MCF 10A (cell line): ENCODE measurements around the gene OCEL1. TPM values are rescaled to one million over a fixed set of nuclear protein-coding genes. Genes with fewer than 3 reads are reported as not detected.

ENCODE experiments used
- BruUV-seq: library from RNA; stranded (reverse); fragments of 400-500 nt; replicated peaks from 2 replicates; lab custom pipeline; 2021; lab: Mats Ljungman, UMichigan
- CTCF ChIA-PET: fragments of 300-600 bp; sonication (Branson Sonifier 250); formaldehyde crosslinking; extraction: SDS; loops from one replicate; lab custom pipeline; 2021; ENCODE audit warnings: antibody characterized with exemption, inconsistent platforms; lab: Yijun Ruan, JAX
- POLR2A ChIA-PET: fragments of 300-600, 350-650 bp; sonication (Branson Sonifier 250); formaldehyde crosslinking; extraction: SDS; loops from one replicate; lab custom pipeline; 2020; ENCODE audit warnings: antibody characterized with exemption, inconsistent platforms; lab: Yijun Ruan, JAX
- DNase-seq: peaks from one replicate; pipeline ENCODE4 v3.0.0-alpha.2; 2018; ENCODE audit not compliant: unreplicated experiment
- H3K27ac Mint-ChIP-seq: one replicate; pipeline ENCODE4 v1.8.0; 2022; ENCODE audit warnings: mild to moderate bottlenecking, low read depth, mixed read lengths; ENCODE audit not compliant: unreplicated experiment
- H3K27me3 Mint-ChIP-seq: one replicate; pipeline ENCODE4 v1.8.0; 2022; ENCODE audit warnings: mixed read lengths; ENCODE audit not compliant: insufficient read depth, unreplicated experiment
- H3K36me3 Mint-ChIP-seq: one replicate; pipeline ENCODE4 v1.8.0; 2022; ENCODE audit warnings: mild to moderate bottlenecking, moderate library complexity, mixed read lengths; ENCODE audit not compliant: insufficient read depth, unreplicated experiment
- H3K4me1 Mint-ChIP-seq: one replicate; pipeline ENCODE4 v1.8.0; 2022; ENCODE audit warnings: mixed read lengths; ENCODE audit not compliant: insufficient read depth, unreplicated experiment
- H3K4me3 Mint-ChIP-seq: one replicate; pipeline ENCODE4 v1.8.0; 2022; ENCODE audit warnings: mild to moderate bottlenecking, moderate library complexity, mixed read lengths; ENCODE audit not compliant: unreplicated experiment
- H3K9me3 Mint-ChIP-seq: one replicate; pipeline ENCODE4 v1.8.0; 2022; ENCODE audit warnings: mixed read lengths; ENCODE audit not compliant: unreplicated experiment
- intact Hi-C: fragments of 100-400 bp; cut with micrococcal nuclease; formaldehyde crosslinking; loops from 2 replicates; pipeline ENCODE4 v1.14.1; 2022
- total RNA-seq: library from RNA; stranded (reverse); gene quantifications from 2 replicates; pipeline ENCODE4 v1.2.3, GENCODE V29; 2022
- TF ChIP-seq, protein P1 (sequence below): fragments of 200-600 bp; IDR thresholded peaks from one replicate; pipeline ENCODE4 v1.8.0; 2022; ENCODE audit warnings: antibody characterized with exemption, mild to moderate bottlenecking; ENCODE audit not compliant: unreplicated experiment

Gene OCEL1
- total RNA-seq, 1 experiment from 2014 or later = 14.3 TPM

DNA sequence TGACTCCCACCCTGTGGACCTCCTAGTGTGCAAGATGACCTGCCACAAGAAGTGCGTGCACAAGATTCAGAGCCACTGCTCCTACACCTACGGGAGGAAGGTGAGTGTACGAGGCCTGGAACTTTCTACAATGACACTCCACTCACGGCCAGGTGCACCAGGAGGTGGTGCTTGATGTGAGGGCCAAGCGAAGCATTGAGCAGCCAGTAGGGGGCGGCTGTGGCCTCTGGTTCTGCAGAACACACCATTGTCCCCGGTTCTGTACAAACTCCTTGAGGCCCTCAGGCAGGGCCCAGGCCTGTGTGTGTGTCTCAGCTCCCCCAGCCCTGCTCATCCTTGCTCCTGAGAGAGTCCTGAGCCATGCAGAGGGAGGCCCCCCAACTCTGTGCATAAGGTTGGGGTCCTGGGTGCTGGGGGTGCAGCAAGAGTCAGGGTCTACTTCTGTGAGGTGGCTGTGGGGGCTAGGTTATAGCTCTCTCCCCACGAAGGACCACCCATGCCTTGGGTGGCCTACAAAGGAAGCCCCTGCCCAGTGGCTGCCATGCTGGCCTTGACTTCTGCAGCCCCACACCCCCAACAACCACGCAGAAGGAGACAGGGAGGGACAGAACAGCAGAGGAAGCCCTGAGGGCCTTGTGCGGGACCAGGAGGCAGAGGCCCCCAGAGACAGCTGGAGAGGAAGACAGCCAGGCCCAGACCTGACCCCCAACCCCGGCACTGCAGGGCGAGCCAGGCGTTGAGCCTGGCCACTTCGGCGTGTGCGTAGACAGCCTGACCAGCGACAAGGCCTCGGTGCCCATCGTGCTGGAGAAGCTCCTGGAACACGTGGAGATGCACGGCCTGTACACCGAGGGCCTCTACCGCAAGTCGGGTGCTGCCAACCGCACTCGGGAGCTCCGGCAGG, 20.5 kb upstream of the OCEL1 start:
- CTCF ChIA-PET = interaction anchor here (0.6 to 1.6 kb wide), 5 partner anchors 11 to 769 kb away, joined by 3 to 6 read pairs (median 3); no protein-coding TSS in a partner anchor
- peak; percentile 71 for DNase-seq
- BruUV-seq = no TSS peak
- Mint-ChIP-seq H3K27ac (no peak overlapping the region), H3K4me1 (peaks cover 4% of the 10 kb centered on the region), H3K36me3 (peaks cover 36% of the 10 kb centered on the region), H3K4me3 (no peak overlapping the region), H3K9me3 (no peaks in the 10 kb centered on the region), H3K27me3 (no peaks in the 10 kb centered on the region)
- TF ChIP-seq, protein P1, sequence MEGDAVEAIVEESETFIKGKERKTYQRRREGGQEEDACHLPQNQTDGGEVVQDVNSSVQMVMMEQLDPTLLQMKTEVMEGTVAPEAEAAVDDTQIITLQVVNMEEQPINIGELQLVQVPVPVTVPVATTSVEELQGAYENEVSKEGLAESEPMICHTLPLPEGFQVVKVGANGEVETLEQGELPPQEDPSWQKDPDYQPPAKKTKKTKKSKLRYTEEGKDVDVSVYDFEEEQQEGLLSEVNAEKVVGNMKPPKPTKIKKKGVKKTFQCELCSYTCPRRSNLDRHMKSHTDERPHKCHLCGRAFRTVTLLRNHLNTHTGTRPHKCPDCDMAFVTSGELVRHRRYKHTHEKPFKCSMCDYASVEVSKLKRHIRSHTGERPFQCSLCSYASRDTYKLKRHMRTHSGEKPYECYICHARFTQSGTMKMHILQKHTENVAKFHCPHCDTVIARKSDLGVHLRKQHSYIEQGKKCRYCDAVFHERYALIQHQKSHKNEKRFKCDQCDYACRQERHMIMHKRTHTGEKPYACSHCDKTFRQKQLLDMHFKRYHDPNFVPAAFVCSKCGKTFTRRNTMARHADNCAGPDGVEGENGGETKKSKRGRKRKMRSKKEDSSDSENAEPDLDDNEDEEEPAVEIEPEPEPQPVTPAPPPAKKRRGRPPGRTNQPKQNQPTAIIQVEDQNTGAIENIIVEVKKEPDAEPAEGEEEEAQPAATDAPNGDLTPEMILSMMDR = peak; percentile 55
- intact Hi-C loops = loop anchor here (1.0 kb wide), 1 partner anchor 77 kb away; no protein-coding TSS in a partner anchor
- POLR2A ChIA-PET = interaction anchor here (0.5 to 0.6 kb wide), 3 partner anchors 306 to 545 kb away, joined by 3 read pairs; partner anchors contain the start of gene PGLS

DNA sequence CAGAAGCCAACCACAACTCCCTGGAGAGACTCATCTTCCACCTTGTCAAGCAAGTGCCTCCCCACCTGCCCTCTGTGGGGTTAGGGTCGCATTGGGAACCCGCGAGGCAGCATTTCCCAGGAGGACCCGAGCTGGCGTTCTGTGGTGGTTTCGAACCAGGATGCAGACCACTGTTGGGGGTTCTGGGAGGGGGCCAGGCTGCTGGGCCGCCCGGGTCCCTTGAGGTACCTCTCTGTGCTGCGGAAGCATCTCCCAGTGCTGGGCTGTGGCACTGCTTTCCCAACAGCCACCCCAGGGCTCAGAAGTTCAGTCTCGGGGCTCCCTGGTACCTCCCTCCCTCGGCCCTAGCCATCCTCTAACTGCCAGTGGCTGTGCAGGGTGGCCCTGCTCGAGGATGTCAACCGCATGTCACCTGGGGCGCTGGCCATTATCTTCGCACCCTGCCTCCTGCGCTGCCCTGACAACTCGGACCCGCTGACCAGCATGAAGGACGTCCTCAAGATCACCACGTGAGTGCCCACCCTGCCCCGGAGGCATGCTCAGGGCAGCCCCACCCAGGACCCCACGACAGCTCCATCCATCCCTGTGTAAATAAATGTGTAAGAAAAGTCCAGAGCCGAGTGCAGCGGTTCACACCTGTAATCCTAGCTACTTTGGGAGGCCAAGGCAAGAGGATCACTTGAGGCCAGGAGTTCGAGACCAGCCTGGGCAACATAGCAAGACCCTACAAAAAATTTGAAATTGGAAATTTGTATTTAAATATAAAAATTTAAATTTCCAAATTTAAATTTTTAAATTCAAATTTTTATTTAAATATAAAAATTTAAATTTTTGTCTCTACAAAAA, 19.1 kb upstream of the OCEL1 start:
- BruUV-seq = no TSS peak
- CTCF ChIA-PET = interaction anchor here (0.6 kb wide), 2 partner anchors 17 to 290 kb away, joined by 3 to 4 read pairs; no protein-coding TSS in a partner anchor
- TF ChIP-seq, protein P1 = no peak
- Mint-ChIP-seq H3K27me3 (no peaks in the 10 kb centered on the region), H3K27ac (no peak overlapping the region), H3K9me3 (no peaks in the 10 kb centered on the region), H3K4me1 (peaks cover 4% of the 10 kb centered on the region), H3K36me3 (peaks cover 30% of the 10 kb centered on the region), H3K4me3 (no peak overlapping the region)
- no peak for DNase-seq
- POLR2A ChIA-PET = no interaction called here
- intact Hi-C loops = no loop called here

GRCh38 chr19:17209126-17210036, 16.6 kb upstream of the OCEL1 start:
- H3K27me3 Mint-ChIP-seq = no peaks in the 10 kb centered on the region
- no peak overlapping the region for H3K27ac Mint-ChIP-seq
- DNase-seq = peak; percentile 33
- H3K9me3 Mint-ChIP-seq = no peaks in the 10 kb centered on the region
- intact Hi-C loops = no loop called here
- POLR2A ChIA-PET = no interaction called here
- no peak overlapping the region for H3K4me3 Mint-ChIP-seq
- TF ChIP-seq, protein P1 = no peak
- CTCF ChIA-PET = interaction anchor here (1.1 kb wide), 1 partner anchor 51 kb away, joined by 3 read pairs; no protein-coding TSS in a partner anchor
- no TSS peak for BruUV-seq
- H3K4me1 Mint-ChIP-seq = peaks cover 4% of the 10 kb centered on the region
- peaks cover 35% of the 10 kb centered on the region for H3K36me3 Mint-ChIP-seq
